KMS-11 (cell line): Measurements from ENCODE around the gene ABHD17B.

ENCODE experiments used
- H2AFZ ChIP-seq: fragments of 200-600 bp; sonication (generic); 2 replicates; pipeline ENCODE4 v1.6.1; 2016; ENCODE audit warnings: antibody characterized with exemption, mixed run types, low read depth
- H3K27ac ChIP-seq: fragments of 200-600 bp; sonication (generic); 2 replicates; pipeline ENCODE4 v1.6.1; 2016; ENCODE audit warnings: mild to moderate bottlenecking, mixed run types
- H3K27me3 ChIP-seq: fragments of 200-600 bp; sonication (generic); 2 replicates; pipeline ENCODE4 v1.6.1; 2017; ENCODE audit warnings: mild to moderate bottlenecking, low read depth, mixed run types, moderate library complexity; ENCODE audit not compliant: insufficient read depth
- H3K36me3 ChIP-seq: fragments of 200-600 bp; sonication (generic); 2 replicates; pipeline ENCODE4 v1.6.1; 2017; ENCODE audit warnings: mild to moderate bottlenecking, mixed run types; ENCODE audit not compliant: insufficient read depth
- H3K4me1 ChIP-seq: fragments of 200-600 bp; sonication (generic); 2 replicates; pipeline ENCODE4 v1.6.1; 2016; ENCODE audit warnings: mild to moderate bottlenecking, low read depth, mixed run types; ENCODE audit not compliant: poor library complexity, severe bottlenecking
- H3K4me2 ChIP-seq: fragments of 200-600 bp; sonication (generic); 2 replicates; pipeline ENCODE4 v1.7.0; 2016; ENCODE audit warnings: mild to moderate bottlenecking, mixed run types
- H3K4me3 ChIP-seq: fragments of 200-600 bp; sonication (generic); IDR thresholded peaks from 2 replicates; pipeline ENCODE4 v1.6.1; 2017; ENCODE audit warnings: low read depth, low read length, mixed read lengths; ENCODE audit not compliant: insufficient read depth
- H3K79me2 ChIP-seq: fragments of 200-600 bp; sonication (generic); 2 replicates; pipeline ENCODE4 v1.6.1; 2016; ENCODE audit warnings: low read depth, mixed run types; ENCODE audit not compliant: insufficient read depth
- H3K9ac ChIP-seq: fragments of 200-600 bp; sonication (generic); 2 replicates; pipeline ENCODE4 v1.6.1; 2016; ENCODE audit warnings: mild to moderate bottlenecking, mixed run types
- H4K20me1 ChIP-seq: fragments of 200-600 bp; sonication (generic); 2 replicates; pipeline ENCODE4 v1.6.1; 2016; ENCODE audit warnings: mild to moderate bottlenecking, mixed run types; ENCODE audit not compliant: insufficient read depth
- CTCF ChIP-seq: fragments of 200-600 bp; sonication (generic); conservative IDR thresholded peaks from 2 replicates; pipeline ENCODE4 v1.6.1; 2017; ENCODE audit warnings: low read depth, mild to moderate bottlenecking, antibody characterized with exemption, low read length, moderate library complexity, mixed read lengths

ABHD17B gene

GRCh38 chr9:71822935-71823334 is 88.1 kb downstream of the ABHD17B start:
- Histone ChIP-seq H3K9ac (no peak overlapping the region), H3K27me3 (no peaks in the 10 kb centered on the region), H2AFZ (no peak overlapping the region), H3K4me3 (no peak overlapping the region), H3K79me2 (no peaks in the 10 kb centered on the region), H3K4me2 (no peak overlapping the region), H3K4me1 (no peaks in the 10 kb centered on the region), H3K27ac (no peak overlapping the region), H3K36me3 (no peaks in the 10 kb centered on the region), H4K20me1 (no peaks in the 10 kb centered on the region)
- TF ChIP-seq CTCF: no peak

GRCh38 chr9:71822456-71822855 is 88.5 kb downstream of the ABHD17B start:
- Histone ChIP-seq H4K20me1 (no peaks in the 10 kb centered on the region), H3K79me2 (no peaks in the 10 kb centered on the region), H3K27me3 (no peaks in the 10 kb centered on the region), H3K9ac (no peak overlapping the region), H2AFZ (no peak overlapping the region), H3K27ac (no peak overlapping the region), H3K4me1 (no peaks in the 10 kb centered on the region), H3K4me3 (no peak overlapping the region), H3K4me2 (no peak overlapping the region), H3K36me3 (no peaks in the 10 kb centered on the region)
- TF ChIP-seq CTCF: no peak

DNA sequence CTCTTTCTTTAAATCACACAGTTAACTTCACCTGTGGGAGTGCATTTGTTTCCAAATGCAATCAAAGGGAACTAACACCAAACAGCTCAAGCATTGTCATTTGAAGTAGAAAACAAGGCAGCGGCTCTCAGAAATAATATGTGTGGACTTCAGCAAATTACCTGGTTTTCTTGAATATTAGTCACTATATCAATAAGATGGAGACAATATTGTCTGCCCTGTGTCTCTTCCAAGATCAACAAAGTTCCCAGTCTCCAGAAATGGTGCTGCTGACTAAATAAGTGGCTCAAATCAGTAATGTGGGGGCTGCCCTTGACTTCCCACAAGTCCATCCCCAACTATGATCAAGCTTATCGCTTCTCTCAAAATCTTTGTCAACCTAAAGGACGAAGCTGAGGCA is 89.6 kb downstream of the ABHD17B start:
- Histone ChIP-seq H4K20me1 (no peaks in the 10 kb centered on the region), H3K4me2 (no peak overlapping the region), H3K27ac (no peak overlapping the region), H3K36me3 (no peaks in the 10 kb centered on the region), H2AFZ (no peak overlapping the region), H3K4me3 (no peak overlapping the region), H3K4me1 (no peaks in the 10 kb centered on the region), H3K79me2 (no peaks in the 10 kb centered on the region), H3K9ac (no peak overlapping the region), H3K27me3 (no peaks in the 10 kb centered on the region)
- no peak for TF ChIP-seq CTCF

- no peak overlapping the region for H2AFZ ChIP-seq
- TF ChIP-seq CTCF: no peak
- H3K4me2 ChIP-seq: no peak overlapping the region
- no peak overlapping the region for H3K4me3 ChIP-seq
- no peaks in the 10 kb centered on the region for H3K4me1 ChIP-seq
- no peak overlapping the region for H3K9ac ChIP-seq
- no peaks in the 10 kb centered on the region for H4K20me1 ChIP-seq
- H3K27ac ChIP-seq: no peak overlapping the region
- no peaks in the 10 kb centered on the region for H3K36me3 ChIP-seq
- no peaks in the 10 kb centered on the region for H3K79me2 ChIP-seq
- no peaks in the 10 kb centered on the region for H3K27me3 ChIP-seq
Observed at GRCh38 chr9:71820403-71820921, 90.5 kb downstream of the ABHD17B start.
